GM12878 (cell line): Measurements from ENCODE around the gene ECM2. TPM values are rescaled to one million over a fixed set of nuclear protein-coding genes. Genes with fewer than 3 reads are reported as not detected.

ENCODE experiments used
- CBFB ChIP-seq: IDR thresholded peaks from 2 replicates; pipeline ENCODE4 v1.6.1; 2016; ENCODE audit warnings: antibody characterized with exemption, low read depth
- IRF4 ChIP-seq: IDR thresholded peaks from 2 replicates; pipeline ENCODE4 v1.6.1; 2011; ENCODE audit warnings: low read depth, low read length
- IRF5 ChIP-seq: fragments of 450-650 bp; IDR thresholded peaks from 2 replicates; pipeline ENCODE4 v1.6.1; 2017; ENCODE audit warnings: borderline replicate concordance
- RELA ChIP-seq: fragments of 450-650 bp; IDR thresholded peaks from 2 replicates; pipeline ENCODE4 v1.8.0; 2014; ENCODE audit warnings: borderline replicate concordance; ENCODE audit not compliant: partially characterized antibody
- REST ChIP-seq: IDR thresholded peaks from 2 replicates; pipeline ENCODE4 v1.6.1; 2012; ENCODE audit warnings: mild to moderate bottlenecking, low read depth, low read length
- ZBTB33 ChIP-seq: fragments of 450-650 bp; IDR thresholded peaks from 2 replicates; pipeline ENCODE4 v1.6.1; 2017; ENCODE audit warnings: mild to moderate bottlenecking
- ZZZ3 ChIP-seq: IDR thresholded peaks from 2 replicates; pipeline ENCODE4 v1.6.1; 2011; ENCODE audit warnings: low read depth; ENCODE audit not compliant: control insufficient read depth, insufficient read length
- polyA plus RNA-seq, 11 experiments: library from polyadenylated mRNA; depleted of rRNA in 4 of 11; unstranded in 6 of 11; stranded (reverse) in 5 of 11; fragments of >200 nt; fragmentation: Nextera tagmentation in 4 of 11; fragmentation: Illumina TruSeq in 1 of 11; extraction: Ambion mirVana in 4 of 11; extraction: Trizol in 1 of 11; gene quantifications; 1 replicate in 1 of 11; 2 replicates in 10 of 11; pipeline versions ENCODE4 v1.2.1 to v1.2.3, GENCODE V29; 2011 to 2016; ENCODE audit warnings: inconsistent platforms in 2 of 11, missing spikeins in 2 of 11, low read depth in 1 of 11
- total RNA-seq, 4 experiments: library from RNA; depleted of rRNA in 3 of 4; stranded (reverse); fragments of >200 nt in 3 of 4; fragmentation: Illumina TruSeq in 1 of 4; extraction: Trizol in 1 of 4; gene quantifications; 2 replicates each; pipeline versions ENCODE4 v1.2.1 to v1.2.3, GENCODE V29; 2013 to 2021
- TF ChIP-seq, protein P1 (sequence below): IDR thresholded peaks from 2 replicates; pipeline ENCODE4 v1.6.1; 2012; ENCODE audit warnings: low read depth, low read length, improper control_type of control experiment

The ECM2 gene
- total and polyA plus RNA-seq, 10 of the 15 experiments (the other 5 are each of a cell fraction or from before 2014, with no cell fraction given) = 0.03 to 0.67 (median 0.09) TPM; not detected in 2

DNA sequence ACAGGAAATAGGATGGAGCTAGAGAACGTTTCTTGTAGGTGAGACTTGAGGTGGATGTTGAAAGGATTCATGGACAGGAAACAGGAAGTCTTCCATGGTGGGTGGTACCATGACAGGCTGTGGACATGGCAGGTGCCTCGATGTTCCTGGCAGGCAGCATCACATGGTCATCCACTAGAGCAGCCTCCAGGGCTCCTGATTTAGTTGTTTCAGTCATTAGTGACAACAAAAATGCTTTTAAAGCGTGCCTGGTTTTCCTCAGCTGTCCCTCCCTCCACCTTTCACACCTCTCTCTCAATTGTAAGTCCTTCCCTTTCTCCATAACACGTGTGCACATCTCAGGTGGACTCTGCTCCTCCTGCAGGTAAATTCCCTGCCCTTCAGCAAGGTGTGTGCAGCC is 28.3 kb downstream of the ECM2 start (continued):
- no peak for TF ChIP-seq REST
- TF ChIP-seq ZBTB33 = no peak
- TF ChIP-seq IRF5 = no peak
- TF ChIP-seq RELA = no peak
- TF ChIP-seq, protein P1, sequence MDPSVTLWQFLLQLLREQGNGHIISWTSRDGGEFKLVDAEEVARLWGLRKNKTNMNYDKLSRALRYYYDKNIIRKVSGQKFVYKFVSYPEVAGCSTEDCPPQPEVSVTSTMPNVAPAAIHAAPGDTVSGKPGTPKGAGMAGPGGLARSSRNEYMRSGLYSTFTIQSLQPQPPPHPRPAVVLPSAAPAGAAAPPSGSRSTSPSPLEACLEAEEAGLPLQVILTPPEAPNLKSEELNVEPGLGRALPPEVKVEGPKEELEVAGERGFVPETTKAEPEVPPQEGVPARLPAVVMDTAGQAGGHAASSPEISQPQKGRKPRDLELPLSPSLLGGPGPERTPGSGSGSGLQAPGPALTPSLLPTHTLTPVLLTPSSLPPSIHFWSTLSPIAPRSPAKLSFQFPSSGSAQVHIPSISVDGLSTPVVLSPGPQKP = no peak
- no peak for TF ChIP-seq CBFB
- no peak for TF ChIP-seq ZZZ3
- no peak for TF ChIP-seq IRF4
